WERI-Rb-1 (cell line): Measurements from ENCODE around the gene MAST4.

ENCODE experiments used
- DNase-seq: peaks from one replicate; pipeline ENCODE4 v3.0.0-alpha.2; 2020
- H3K27ac ChIP-seq: fragments of 250-450 bp; sonication (Bioruptor Pico); 2 replicates; pipeline ENCODE4 v1.5.1; 2020; ENCODE audit warnings: mild to moderate bottlenecking, moderate library complexity
- H3K27me3 ChIP-seq: fragments of 250-450 bp; sonication (Bioruptor Pico); 2 replicates; pipeline ENCODE4 v1.5.1; 2021; ENCODE audit warnings: mild to moderate bottlenecking, low read depth, moderate library complexity; ENCODE audit not compliant: insufficient read depth, severe bottlenecking
- H3K36me3 ChIP-seq: fragments of 250-450 bp; sonication (Bioruptor Pico); 2 replicates; pipeline ENCODE4 v1.5.1; 2020; ENCODE audit warnings: mild to moderate bottlenecking, moderate library complexity
- H3K4me3 ChIP-seq: 2 replicates; pipeline ENCODE4 v1.5.1; 2011; ENCODE audit warnings: low read depth, mild to moderate bottlenecking, control low read depth, low read length
- H3K9me3 ChIP-seq: fragments of 250-450 bp; sonication (Bioruptor Pico); 2 replicates; pipeline ENCODE4 v1.5.1; 2021; ENCODE audit warnings: mild to moderate bottlenecking, moderate library complexity; ENCODE audit not compliant: severe bottlenecking
- TF ChIP-seq, protein P1 (sequence below): IDR thresholded peaks from 2 replicates; pipeline ENCODE4 v1.5.1; 2011; ENCODE audit warnings: low read depth, mild to moderate bottlenecking, control low read depth, inconsistent platforms, low read length

MAST4 gene

DNA sequence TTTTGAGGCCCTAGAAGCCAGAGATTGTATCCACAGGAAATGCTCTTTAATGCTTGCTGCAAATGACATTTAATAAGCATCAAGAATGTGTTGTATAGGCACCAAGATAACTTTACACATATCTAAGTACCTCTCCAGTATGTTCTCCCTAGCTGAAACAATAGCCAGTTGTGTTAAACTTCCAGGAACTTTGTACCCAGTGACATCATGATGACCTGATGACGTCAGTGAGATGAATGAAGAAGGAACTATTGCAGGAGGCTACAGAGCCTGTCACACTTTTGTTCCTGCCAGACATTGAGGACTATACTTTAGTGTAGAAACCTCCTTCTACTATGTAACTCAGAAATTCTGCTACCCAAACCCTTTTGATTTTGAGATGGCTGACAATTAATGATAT is 470.6 kb downstream of the MAST4 start:
- DNase-seq, result no peak
- Histone ChIP-seq H3K9me3 (no peaks in the 10 kb centered on the region), H3K27ac (no peak overlapping the region), H3K4me3 (no peak overlapping the region), H3K27me3 (no peaks in the 10 kb centered on the region), H3K36me3 (no peaks in the 10 kb centered on the region)
- TF ChIP-seq, protein P1, sequence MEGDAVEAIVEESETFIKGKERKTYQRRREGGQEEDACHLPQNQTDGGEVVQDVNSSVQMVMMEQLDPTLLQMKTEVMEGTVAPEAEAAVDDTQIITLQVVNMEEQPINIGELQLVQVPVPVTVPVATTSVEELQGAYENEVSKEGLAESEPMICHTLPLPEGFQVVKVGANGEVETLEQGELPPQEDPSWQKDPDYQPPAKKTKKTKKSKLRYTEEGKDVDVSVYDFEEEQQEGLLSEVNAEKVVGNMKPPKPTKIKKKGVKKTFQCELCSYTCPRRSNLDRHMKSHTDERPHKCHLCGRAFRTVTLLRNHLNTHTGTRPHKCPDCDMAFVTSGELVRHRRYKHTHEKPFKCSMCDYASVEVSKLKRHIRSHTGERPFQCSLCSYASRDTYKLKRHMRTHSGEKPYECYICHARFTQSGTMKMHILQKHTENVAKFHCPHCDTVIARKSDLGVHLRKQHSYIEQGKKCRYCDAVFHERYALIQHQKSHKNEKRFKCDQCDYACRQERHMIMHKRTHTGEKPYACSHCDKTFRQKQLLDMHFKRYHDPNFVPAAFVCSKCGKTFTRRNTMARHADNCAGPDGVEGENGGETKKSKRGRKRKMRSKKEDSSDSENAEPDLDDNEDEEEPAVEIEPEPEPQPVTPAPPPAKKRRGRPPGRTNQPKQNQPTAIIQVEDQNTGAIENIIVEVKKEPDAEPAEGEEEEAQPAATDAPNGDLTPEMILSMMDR, result no peak

DNA sequence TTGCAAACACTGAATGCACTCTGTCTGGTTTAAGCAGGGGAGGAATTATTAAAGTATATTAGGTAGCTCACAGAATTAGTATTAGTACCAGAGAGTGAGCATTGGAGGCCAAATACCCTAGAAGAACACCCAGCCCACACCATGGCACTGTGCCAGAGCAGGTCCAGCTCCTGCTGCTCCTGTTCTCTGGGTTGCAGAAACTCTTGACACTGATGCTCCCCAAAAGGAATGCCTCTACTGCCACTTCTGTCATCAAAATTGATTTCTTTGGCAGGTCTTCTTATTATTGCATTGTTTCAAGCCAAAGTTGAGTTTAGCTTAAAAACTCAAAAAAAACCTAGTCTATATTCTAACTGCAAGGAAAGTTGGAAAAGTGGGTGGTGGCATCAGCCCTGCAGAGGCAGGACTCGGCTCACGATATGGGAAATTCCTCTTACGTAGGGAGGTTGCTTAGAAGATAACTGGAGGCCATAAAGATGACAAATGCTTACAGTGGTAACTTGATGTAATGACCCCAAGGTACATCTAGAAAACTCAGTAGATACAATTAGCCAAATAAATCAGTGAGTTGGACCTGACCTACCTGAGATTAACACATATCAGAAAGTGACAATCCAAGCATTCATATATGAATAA is 477.0 kb downstream of the MAST4 start:
- H3K4me3 ChIP-seq, result no peak overlapping the region
- TF ChIP-seq, protein P1, result no peak

DNA sequence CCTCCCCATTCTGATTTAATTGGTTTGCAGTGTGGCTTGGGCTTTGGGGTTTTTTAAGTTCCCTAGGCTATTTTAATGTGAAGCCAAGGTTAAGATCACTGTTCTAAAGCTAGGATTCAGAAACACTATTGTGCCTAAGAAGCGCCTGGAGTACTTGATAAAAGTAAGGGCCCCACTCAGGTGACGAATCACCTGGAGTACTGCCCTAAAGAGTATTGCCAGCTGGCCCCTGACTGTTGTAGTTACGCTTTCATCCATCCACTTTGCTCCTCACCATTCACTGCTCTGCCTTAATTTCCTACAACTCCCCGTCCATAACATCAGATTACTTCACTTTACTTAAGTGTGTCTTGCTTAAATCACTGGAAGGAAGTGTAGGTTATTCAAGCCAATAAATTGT is 481.1 kb downstream of the MAST4 start:
- H3K4me3 ChIP-seq, result no peak overlapping the region
- no peaks in the 10 kb centered on the region for H3K27me3 ChIP-seq
- H3K36me3 ChIP-seq, result no peaks in the 10 kb centered on the region
- H3K27ac ChIP-seq, result no peak overlapping the region
- TF ChIP-seq, protein P1, result no peak
- no peak for DNase-seq
- H3K9me3 ChIP-seq, result no peaks in the 10 kb centered on the region

More for the DNA sequence above, 477.0 kb downstream of the MAST4 start:
- no peaks in the 10 kb centered on the region for H3K27me3 ChIP-seq
- H3K36me3 ChIP-seq, result no peaks in the 10 kb centered on the region
- DNase-seq, result no peak
- no peak overlapping the region for H3K27ac ChIP-seq
- no peaks in the 10 kb centered on the region for H3K9me3 ChIP-seq

DNA sequence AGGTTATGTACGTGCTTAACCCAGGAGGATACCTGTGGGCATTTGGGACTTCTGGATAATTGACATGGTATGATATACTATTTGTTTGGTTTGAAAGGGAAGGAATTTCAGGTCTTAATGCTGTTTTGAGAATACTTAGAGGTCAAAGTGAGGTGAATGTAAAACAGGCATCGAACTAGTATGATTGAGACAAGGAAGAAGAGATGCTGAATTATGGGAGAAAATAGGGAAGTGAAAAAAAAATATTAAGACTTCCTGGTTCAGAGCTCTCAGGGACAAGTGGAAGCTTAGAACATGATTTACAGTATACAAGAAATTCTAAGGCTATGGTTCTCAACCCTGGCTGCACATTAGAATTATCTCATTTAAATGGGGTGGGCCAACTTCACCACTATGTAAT is 485.1 kb downstream of the MAST4 start:
- Histone ChIP-seq H3K27ac (no peak overlapping the region), H3K36me3 (no peaks in the 10 kb centered on the region), H3K4me3 (no peak overlapping the region), H3K9me3 (no peaks in the 10 kb centered on the region), H3K27me3 (no peaks in the 10 kb centered on the region)
- TF ChIP-seq, protein P1, result no peak
- DNase-seq, result no peak

DNA sequence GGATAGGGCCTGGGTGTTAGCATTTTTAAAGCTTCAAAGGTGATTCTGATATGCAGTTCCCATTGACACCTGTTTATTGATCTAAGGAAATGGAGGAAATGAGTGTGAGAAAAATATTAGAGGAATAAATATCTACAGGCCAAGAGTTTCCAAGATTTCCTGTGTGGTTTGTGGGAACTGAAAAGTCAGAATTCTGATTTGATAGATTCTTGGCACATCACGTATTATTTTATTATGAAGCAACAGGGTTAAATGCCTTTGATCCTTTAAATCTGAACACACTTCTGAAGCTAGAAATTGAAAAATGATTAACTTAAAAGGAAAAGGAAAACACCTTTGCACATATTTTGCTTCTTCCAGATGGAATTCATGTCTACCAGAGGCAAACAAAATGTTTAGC is 486.7 kb downstream of the MAST4 start:
- Histone ChIP-seq H3K36me3 (no peaks in the 10 kb centered on the region), H3K27ac (no peak overlapping the region), H3K27me3 (no peaks in the 10 kb centered on the region), H3K4me3 (no peak overlapping the region), H3K9me3 (no peaks in the 10 kb centered on the region)
- DNase-seq, result no peak
- TF ChIP-seq, protein P1, result no peak

DNA sequence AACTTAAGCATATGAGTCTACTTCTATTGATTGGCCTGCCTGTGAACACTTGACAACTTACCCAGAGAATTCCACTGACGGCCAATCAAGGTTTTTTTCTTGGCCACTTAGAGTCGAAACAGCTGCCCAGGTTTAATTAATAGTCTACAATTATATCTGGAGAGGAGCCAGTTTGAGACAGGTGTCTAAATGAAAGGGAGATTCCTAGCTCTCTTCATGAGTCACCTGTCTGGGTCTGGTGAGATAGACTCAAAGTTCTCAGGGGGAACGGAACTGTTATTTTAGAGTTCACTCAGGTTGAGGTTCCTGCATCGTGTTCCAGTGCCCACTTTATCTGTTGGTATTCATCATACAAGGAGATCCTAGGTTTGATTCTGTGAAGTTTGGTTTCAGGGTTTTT is 489.4 kb downstream of the MAST4 start:
- DNase-seq, result no peak
- Histone ChIP-seq H3K4me3 (no peak overlapping the region), H3K36me3 (no peaks in the 10 kb centered on the region), H3K27me3 (no peaks in the 10 kb centered on the region), H3K27ac (no peak overlapping the region), H3K9me3 (no peaks in the 10 kb centered on the region)
- TF ChIP-seq, protein P1, result no peak
